Left colon (tissue), 2 donors: ENCODE measurements around the gene CCHCR1. TPM values are rescaled to one million over a fixed set of nuclear protein-coding genes. Genes with fewer than 3 reads are reported as not detected.
"Not testable (repeated sequence)": the region's sequence is repeated elsewhere in the genome, so short reads cannot be mapped to it uniquely, and the experiment has no call there.

Experiments used
- ATAC-seq: fragments of 200-7000 bp; cut with Tn5 transposase; one replicate; pipeline ENCODE4 v1.9.1; 2020; ENCODE audit warnings: mild to moderate bottlenecking, moderate library complexity
- DNase-seq, 2 donors: peaks; one replicate each; pipeline ENCODE4 v3.0.0-alpha.2; 2020
- intact Hi-C, 2 donors: fragments of 100-400 bp; cut with DNase I in 1 of 2; cut with micrococcal nuclease in 1 of 2; formaldehyde crosslinking; loops; one replicate each; pipeline versions ENCODE4 v1.11.2 to v1.14.0; 2022; cut with DNase I, micrococcal nuclease
- total RNA-seq, 2 donors: library from RNA; stranded (reverse); fragmentation: NEBNext Ultra II Directional; extraction: Animal tissue kit (Norgen Biotek cat#: 25700); gene quantifications; one replicate each; pipeline ENCODE4 v1.2.1, GENCODE V29; 2021
- donor health status: DM: no; HTN: no; CAD: no.
- donor health status: DM: yes; HTN: yes; CAD: no.

CCHCR1 gene
- total RNA-seq, 2 donors from 2014 or later = 24.3 to 39.0 TPM

DNA sequence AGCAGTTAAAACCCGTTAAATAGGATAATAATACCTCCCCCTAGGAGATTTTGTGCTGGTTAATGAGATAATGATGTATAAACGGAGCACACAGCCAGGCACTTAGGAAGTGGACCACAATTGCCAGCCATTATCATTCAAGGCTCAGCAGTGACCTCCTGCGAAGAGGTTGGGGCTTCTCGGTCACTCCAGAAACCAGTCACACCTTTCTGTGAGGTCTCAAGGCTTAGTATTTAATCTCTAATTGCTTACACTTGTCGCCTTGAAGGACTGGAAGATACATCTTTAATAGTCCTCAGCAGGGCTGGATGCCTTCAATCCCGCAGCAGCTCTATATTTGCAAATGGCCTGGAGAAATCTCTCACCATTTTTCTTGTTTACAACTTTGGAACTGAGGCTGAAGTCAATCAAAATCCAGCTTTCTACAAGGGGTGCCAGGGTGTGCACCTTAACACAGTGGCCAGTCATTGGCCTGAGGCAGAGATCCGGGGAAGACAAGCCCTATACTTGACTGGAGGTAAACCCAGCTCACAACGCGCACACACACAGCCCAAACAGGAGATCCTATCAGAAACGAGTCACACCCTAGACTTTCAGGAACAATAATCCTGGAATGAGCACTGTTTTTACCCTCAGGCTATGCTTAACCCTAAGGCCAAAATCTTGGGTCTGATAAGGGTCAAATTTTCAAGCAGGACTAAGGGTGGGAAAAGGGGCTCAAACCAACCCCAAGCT, 11.7 kb upstream of the CCHCR1 start:
- ATAC-seq = peak; percentile 21
- DNase-seq = no peak
- intact Hi-C loops = no loop called here

- DNase-seq (no peak), ATAC-seq (no peak)
- intact Hi-C loops = no loop called here
These were observed 11.0 kb upstream of the CCHCR1 start for GRCh38 chr6:31168606-31169005.

- ATAC-seq (no peak), DNase-seq (no peak)
- intact Hi-C loops = no loop called here
These were observed 8.4 kb upstream of the CCHCR1 start for GRCh38 chr6:31165986-31166385.

- ATAC-seq, DNase-seq, intact Hi-C loops: not testable (repeated sequence)
These were observed 7.6 kb upstream of the CCHCR1 start for GRCh38 chr6:31165064-31165832.

- intact Hi-C loops, DNase-seq, ATAC-seq: not testable (repeated sequence)
These were observed 7.0 kb upstream of the CCHCR1 start for GRCh38 chr6:31164475-31165063.

DNA sequence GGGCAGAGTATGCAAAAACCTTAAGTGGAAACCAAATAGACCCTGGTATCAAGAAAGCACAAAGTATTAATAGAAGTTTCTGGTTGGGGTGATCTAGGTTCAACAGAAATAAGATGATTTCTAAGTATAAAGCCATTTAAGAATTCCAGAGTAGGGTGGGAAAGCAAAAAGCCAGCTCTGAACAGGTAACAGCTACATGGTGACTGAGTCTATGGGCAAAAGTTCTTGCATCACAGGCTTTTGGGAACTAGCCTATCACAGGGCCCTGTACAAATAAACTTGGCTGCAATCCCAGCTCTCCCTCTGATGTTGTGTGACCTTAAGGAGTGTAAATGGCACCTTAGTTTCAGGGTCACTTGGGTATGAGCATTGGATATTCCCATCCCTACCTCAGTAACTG, 6.3 kb upstream of the CCHCR1 start:
- intact Hi-C loops = no loop called here
- no peak for ATAC-seq
- no peak for DNase-seq

- ATAC-seq = no peak
- intact Hi-C loops = no loop called here
- no peak for DNase-seq
These were observed 5.0 kb upstream of the CCHCR1 start for GRCh38 chr6:31162463-31163165.

- intact Hi-C loops = no loop called here
- DNase-seq (no peak), ATAC-seq (no peak)
These were observed 3.9 kb upstream of the CCHCR1 start for GRCh38 chr6:31161216-31162126.

- ATAC-seq = peak; percentile 4
- intact Hi-C loops = no loop called here
- peak in 1 of 2 donors; percentile 43 for DNase-seq
These were observed 1.6 kb upstream of the CCHCR1 start for GRCh38 chr6:31158863-31159855.

GRCh38 chr6:31158140-31158862, 699 bp upstream of the CCHCR1 start, which contains the start of gene TCF19:
Gene TCF19, plus strand, starts transcription at chr6:31158589. Its CDS starts 881 bp downstream, at chr6:31159470.
- DNase-seq (peak; percentile 99), ATAC-seq (peak; percentile 94)
- intact Hi-C loops = no loop called here

- intact Hi-C loops = no loop called here
- ATAC-seq = no peak
- no peak for DNase-seq
These were observed 961 bp downstream of the CCHCR1 start for GRCh38 chr6:31156641-31157040.

- intact Hi-C loops = no loop called here
- DNase-seq (no peak), ATAC-seq (no peak)
These were observed 3.2 kb downstream of the CCHCR1 start for GRCh38 chr6:31154436-31154835.

GRCh38 chr6:31152781-31153180, 4.8 kb downstream of the CCHCR1 start:
- DNase-seq (no peak), ATAC-seq (no peak)
- intact Hi-C loops = no loop called here

DNA sequence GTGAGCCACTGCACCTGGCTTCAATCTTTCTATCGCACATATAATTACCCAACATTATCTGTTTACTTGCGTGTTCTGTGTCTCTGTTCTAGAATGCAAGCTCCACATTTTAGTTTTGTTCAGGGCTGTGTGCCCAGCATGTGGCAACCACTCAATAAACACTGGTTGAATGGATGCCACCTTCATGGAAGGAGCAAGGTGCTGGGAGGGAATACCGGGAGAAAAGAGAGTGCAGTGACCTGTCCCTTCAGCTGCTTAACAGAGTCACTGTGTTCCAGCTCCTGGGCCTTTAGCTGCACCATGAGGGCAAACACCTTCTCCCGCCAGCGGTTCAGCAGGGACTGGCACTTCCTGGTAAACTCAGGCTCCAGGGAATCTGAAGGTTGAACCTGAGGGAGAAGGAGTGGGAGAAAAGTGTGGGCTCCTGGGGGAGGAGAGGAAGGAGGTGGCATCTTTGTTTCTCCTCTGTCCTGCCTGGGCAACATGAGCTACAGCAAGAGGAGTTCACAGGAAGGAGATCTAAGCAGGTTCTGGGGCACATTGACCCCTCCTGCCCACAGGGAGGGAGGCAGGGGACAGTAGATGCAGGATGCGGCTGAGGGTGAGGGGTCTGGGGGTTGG, 7.7 kb downstream of the CCHCR1 start:
- DNase-seq (no peak), ATAC-seq (no peak)
- intact Hi-C loops = no loop called here

- no peak for DNase-seq
These were observed 12.2 kb downstream of the CCHCR1 start for GRCh38 chr6:31145386-31145785.

DNA sequence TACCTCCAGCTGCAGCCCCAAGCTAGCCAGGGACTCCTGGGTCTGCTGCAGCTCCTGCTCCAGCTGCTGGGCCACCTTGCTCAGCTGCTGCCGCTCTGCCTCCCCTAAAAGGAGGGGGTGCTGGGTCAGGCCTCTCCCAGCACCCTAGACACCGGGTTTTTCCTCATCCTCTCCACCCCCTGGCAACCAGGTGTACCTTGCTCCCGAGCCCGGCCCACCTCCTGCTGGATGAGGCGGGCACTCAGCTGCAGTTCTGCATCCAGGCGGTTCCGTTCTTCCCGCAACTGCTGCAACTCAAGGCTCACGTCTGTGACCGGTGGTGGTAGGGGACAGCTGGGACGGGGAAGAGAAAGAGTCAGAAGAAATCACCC, 12.6 kb downstream of the CCHCR1 start:
- intact Hi-C loops = no loop called here
- DNase-seq (peak; percentile 73 to 82), ATAC-seq (peak; percentile 82)

More at GRCh38 chr6:31145386-31145785, 12.2 kb downstream of the CCHCR1 start:
- no peak for ATAC-seq
- intact Hi-C loops = no loop called here
